GM21367 (cell line): Measurements from ENCODE around the gene LCE1A.

Experiments used
- ATAC-seq: cut with Tn5 transposase; IDR thresholded peaks from one replicate; pipeline ENCODE4 v1.9.1; 2021; ENCODE audit not compliant: unreplicated experiment

LCE1A gene

GRCh38 chr1:152827173-152827572 is at the start of gene LCE1A:
TSS of gene LCE1A (plus strand) at chr1:152827473. CDS start at chr1:152827473, 0 bp downstream.
- no peak for ATAC-seq

GRCh38 chr1:152777510-152778137 is 49.6 kb upstream of the LCE1A start:
- no peak for ATAC-seq

GRCh38 chr1:152783095-152783494 is 44.2 kb upstream of the LCE1A start:
- ATAC-seq = no peak

- no peak for ATAC-seq
These were observed 41.2 kb upstream of the LCE1A start, which contains the start of gene LCE1E for GRCh38 chr1:152786077-152786476. TSS of gene LCE1E (plus strand) at chr1:152786257. CDS start at chr1:152787300, 1,043 bp downstream.

- no peak for ATAC-seq
These were observed 31.6 kb upstream of the LCE1A start for GRCh38 chr1:152795686-152796085.

- no peak for ATAC-seq
These were observed 30.9 kb upstream of the LCE1A start, which contains the start of gene LCE1D for GRCh38 chr1:152796421-152796820. TSS of gene LCE1D (plus strand) at chr1:152796721. CDS start at chr1:152797795, 1,074 bp downstream.

GRCh38 chr1:152801333-152801732 is 25.9 kb upstream of the LCE1A start:
- no peak for ATAC-seq

- ATAC-seq = no peak
These were observed 20.7 kb upstream of the LCE1A start, which contains the start of gene LCE1C for GRCh38 chr1:152806576-152806975. TSS of gene LCE1C (minus strand) at chr1:152806651. CDS start at chr1:152805478, 1,173 bp downstream.

GRCh38 chr1:152811050-152811449 is 16.2 kb upstream of the LCE1A start:
- no peak for ATAC-seq

- no peak for ATAC-seq
These were observed 15.6 kb upstream of the LCE1A start, which contains the start of gene LCE1B for GRCh38 chr1:152811671-152812070. TSS of gene LCE1B (plus strand) at chr1:152811971. CDS start at chr1:152812447, 476 bp downstream.

GRCh38 chr1:152817309-152817708 is 10.0 kb upstream of the LCE1A start:
- ATAC-seq = no peak

GRCh38 chr1:152823294-152823693 is 4.0 kb upstream of the LCE1A start:
- ATAC-seq = no peak

- no peak for ATAC-seq
These were observed 2.3 kb upstream of the LCE1A start for GRCh38 chr1:152824964-152825363.

- no peak for ATAC-seq
These were observed 9.6 kb downstream of the LCE1A start for GRCh38 chr1:152836870-152837269.

GRCh38 chr1:152842556-152842955 is 15.3 kb downstream of the LCE1A start, which contains the start of gene LCE6A:
TSS of gene LCE6A (plus strand) at chr1:152842856. CDS start at chr1:152843521, 665 bp downstream.
- no peak for ATAC-seq

- ATAC-seq = no peak
These were observed 28.4 kb downstream of the LCE1A start for GRCh38 chr1:152855661-152856060.

GRCh38 chr1:152858062-152858461 is 30.8 kb downstream of the LCE1A start:
- no peak for ATAC-seq

GRCh38 chr1:152859696-152860095 is 32.4 kb downstream of the LCE1A start, which contains the start of gene LCE7A:
TSS of gene LCE7A (plus strand) at chr1:152859996. CDS start at chr1:152860698, 702 bp downstream.
- no peak for ATAC-seq

GRCh38 chr1:152860129-152860528 is 32.9 kb downstream of the LCE1A start:
- ATAC-seq = no peak

- no peak for ATAC-seq
These were observed 34.1 kb downstream of the LCE1A start for GRCh38 chr1:152861374-152861773.

GRCh38 chr1:152864443-152864842 is 37.2 kb downstream of the LCE1A start:
- ATAC-seq = no peak

GRCh38 chr1:152866321-152866720 is 39.0 kb downstream of the LCE1A start:
- ATAC-seq = no peak
